Stimulated activated naive CD8-positive, alpha-beta T cell treated with anti-CD3 and anti-CD28 coated beads, Interleukin-15, Interleukin-2, amounts not matched to agents 100 ng/mL and 50 ng/mL, for 24 hours (primary cell): ENCODE measurements around the gene CCDC134.

ENCODE experiments used
- H3K27ac Mint-ChIP-seq: one replicate; pipeline ENCODE4 v1.8.0; 2021; ENCODE audit warnings: mild to moderate bottlenecking, mixed read lengths
- H3K27me3 Mint-ChIP-seq: one replicate; pipeline ENCODE4 v1.8.0; 2021; ENCODE audit warnings: mixed read lengths
- H3K36me3 Mint-ChIP-seq: one replicate; pipeline ENCODE4 v1.8.0; 2021; ENCODE audit warnings: low read depth, mixed read lengths
- H3K4me1 Mint-ChIP-seq: one replicate; pipeline ENCODE4 v1.8.0; 2021; ENCODE audit warnings: low read depth, mixed read lengths
- H3K4me3 Mint-ChIP-seq: one replicate; pipeline ENCODE4 v1.8.0; 2021; ENCODE audit warnings: mild to moderate bottlenecking, mixed read lengths
- H3K9me3 Mint-ChIP-seq: one replicate; pipeline ENCODE4 v1.8.0; 2021; ENCODE audit warnings: mixed read lengths

Gene CCDC134

DNA sequence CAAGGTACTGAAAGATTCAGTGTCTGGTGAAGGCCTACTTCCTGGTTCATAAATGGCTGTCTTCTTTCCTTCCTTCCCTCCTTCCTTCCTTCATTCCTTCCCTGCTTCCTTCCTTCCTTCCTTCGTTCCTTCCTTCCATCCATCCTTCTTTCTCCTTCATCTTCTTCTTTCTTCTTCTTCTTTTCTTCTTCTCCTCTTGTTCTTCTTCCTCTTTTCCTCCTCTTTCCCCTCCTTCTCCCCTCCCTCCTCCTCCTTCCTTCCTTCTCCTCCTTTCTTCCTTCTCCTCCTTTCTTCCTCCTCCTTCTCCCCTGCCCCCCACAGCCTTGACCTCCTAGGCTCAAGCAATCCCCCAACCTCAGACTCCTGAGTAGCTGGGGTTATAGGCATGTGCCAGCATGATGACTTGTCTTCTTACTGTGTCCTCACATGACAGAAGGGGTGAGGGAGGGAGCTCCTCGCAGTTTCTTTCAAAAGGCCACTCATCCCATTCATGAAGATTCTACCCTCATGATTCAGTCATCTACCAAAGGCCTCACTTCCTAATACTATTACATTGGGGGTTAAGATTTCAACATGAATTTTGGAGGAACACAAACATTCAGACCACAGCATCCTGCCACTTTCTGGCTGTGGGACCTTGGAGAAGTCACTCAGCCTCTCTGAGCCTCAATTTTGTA, 22.6 kb upstream of the CCDC134 start:
- peaks cover 36% of the 10 kb centered on the region for H3K4me1 Mint-ChIP-seq
- H3K27me3 Mint-ChIP-seq: no peaks in the 10 kb centered on the region
- H3K4me3 Mint-ChIP-seq: no peak overlapping the region
- no peaks in the 10 kb centered on the region for H3K36me3 Mint-ChIP-seq
- H3K9me3 Mint-ChIP-seq: no peaks in the 10 kb centered on the region
- H3K27ac Mint-ChIP-seq: no peak overlapping the region

DNA sequence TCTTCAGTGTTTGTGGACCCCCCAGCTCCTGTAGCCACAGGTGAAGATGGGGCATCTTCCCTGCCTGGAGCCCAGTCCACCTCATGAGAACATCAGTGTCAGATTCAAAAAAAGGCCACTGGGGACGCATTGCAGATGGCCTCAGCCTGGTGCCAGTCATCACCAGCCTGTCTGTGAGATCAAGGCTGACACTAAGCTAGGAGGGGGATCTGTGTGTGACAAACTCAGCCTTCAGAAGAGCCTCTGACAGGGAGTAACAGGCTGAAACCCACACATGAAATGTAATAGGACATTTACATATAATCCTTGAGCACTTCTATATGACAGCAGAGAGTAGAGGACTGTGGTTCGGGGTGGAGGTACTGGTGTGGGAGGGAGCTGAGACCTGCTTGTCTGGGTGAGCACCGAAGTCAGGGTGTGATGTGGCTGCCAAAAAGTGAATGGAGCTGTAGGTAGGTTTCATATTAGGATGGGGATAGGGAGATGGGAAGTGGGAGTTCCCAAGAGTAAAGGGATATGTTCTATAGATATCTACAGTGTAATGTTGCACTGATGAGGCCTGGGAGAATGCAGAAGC, 20.5 kb upstream of the CCDC134 start:
- Mint-ChIP-seq H3K36me3 (peaks cover 4% of the 10 kb centered on the region), H3K4me3 (peak overlapping the region; percentile 72), H3K9me3 (no peaks in the 10 kb centered on the region), H3K4me1 (peaks cover 44% of the 10 kb centered on the region), H3K27me3 (no peaks in the 10 kb centered on the region), H3K27ac (peak overlapping the region; percentile 97)

DNA sequence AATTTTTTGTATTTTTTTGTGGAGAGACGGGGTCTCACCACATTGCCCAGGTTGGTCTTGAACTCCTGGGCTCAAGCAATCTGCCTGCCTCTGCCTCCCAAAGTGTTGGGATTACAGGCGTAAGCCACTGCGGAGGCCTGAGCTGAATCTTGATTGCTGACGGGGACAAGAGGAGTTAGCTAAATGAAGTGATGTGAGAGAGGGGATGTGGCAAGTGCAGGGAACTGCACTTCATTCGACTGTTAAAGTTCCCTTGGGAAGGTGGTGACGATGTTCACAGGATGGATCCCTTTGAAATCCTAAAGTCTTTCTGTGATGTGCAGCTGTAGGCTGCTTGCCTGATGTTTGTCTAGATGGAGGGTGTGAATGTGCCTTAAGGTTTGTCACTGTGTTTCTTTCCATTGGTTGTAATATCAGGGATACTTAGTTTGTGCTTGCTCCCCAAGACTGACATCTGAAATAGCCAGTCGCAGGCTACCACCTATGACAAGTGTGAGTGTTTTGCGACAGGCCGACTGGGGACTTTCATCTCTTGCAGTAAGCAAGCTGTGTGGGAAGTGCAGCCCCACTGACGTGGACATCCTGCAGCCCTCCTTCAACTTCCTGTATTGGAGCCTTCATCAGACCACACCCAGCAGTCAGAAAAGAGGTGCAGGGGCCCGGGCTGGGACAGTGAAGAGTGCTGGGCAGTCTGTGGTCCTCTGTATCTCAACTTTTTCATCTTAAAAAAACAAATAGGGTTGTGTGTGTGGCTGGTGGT, 19.6 kb upstream of the CCDC134 start:
- Mint-ChIP-seq H3K27me3 (no peaks in the 10 kb centered on the region), H3K4me1 (peaks cover 44% of the 10 kb centered on the region)

DNA sequence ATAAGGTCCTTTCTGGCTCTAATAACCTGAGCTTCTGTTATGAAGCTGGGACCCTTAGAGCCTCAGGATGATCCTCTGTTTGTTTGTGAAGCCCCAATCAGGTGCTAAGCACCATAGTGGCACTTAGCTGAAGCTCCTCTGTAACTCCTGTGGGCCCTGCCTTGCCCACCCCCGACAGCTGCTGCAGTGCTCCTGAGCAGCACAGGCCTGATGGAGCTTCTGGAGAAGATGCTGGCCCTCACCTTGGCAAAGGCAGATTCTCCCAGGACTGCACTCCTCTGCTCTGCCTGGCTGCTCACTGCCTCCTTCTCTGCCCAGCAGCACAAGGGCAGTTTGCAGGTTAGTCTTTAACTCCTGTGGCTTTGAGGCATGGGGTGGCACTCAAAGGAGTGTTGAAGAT, 19.0 kb upstream of the CCDC134 start:
- Mint-ChIP-seq H3K4me1 (peaks cover 44% of the 10 kb centered on the region), H3K4me3 (peak overlapping the region; percentile 79), H3K27me3 (no peaks in the 10 kb centered on the region), H3K36me3 (peaks cover 4% of the 10 kb centered on the region), H3K27ac (peak overlapping the region; percentile 97), H3K9me3 (no peaks in the 10 kb centered on the region)

More for the DNA sequence above, 19.6 kb upstream of the CCDC134 start:
- peak overlapping the region; percentile 97 for H3K27ac Mint-ChIP-seq
- no peaks in the 10 kb centered on the region for H3K9me3 Mint-ChIP-seq
- peaks cover 4% of the 10 kb centered on the region for H3K36me3 Mint-ChIP-seq
- H3K4me3 Mint-ChIP-seq: peak overlapping the region; percentile 79

DNA sequence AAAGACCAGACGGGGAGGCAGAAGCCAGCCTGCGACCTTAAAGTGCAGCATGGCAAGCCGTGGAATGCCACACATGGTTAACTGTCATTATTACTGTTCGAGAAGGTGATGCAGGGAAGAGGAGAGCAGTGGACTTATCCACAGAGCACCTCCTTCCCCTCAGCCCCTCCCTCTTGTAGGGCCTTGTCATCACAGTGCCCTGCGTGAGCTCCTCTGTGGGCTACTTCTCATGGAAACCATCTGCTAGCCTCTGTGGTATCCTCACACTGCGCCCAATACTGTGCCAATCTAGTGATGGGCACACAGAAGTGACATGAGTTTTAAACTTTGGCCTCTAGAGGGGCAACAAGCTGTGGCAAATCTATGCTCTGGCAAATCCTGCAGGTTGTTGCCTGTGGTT, 18.2 kb upstream of the CCDC134 start:
- peaks cover 44% of the 10 kb centered on the region for H3K4me1 Mint-ChIP-seq
- no peaks in the 10 kb centered on the region for H3K27me3 Mint-ChIP-seq
- no peaks in the 10 kb centered on the region for H3K9me3 Mint-ChIP-seq
- peak overlapping the region; percentile 97 for H3K27ac Mint-ChIP-seq
- peaks cover 4% of the 10 kb centered on the region for H3K36me3 Mint-ChIP-seq
- peak overlapping the region; percentile 79 for H3K4me3 Mint-ChIP-seq

DNA sequence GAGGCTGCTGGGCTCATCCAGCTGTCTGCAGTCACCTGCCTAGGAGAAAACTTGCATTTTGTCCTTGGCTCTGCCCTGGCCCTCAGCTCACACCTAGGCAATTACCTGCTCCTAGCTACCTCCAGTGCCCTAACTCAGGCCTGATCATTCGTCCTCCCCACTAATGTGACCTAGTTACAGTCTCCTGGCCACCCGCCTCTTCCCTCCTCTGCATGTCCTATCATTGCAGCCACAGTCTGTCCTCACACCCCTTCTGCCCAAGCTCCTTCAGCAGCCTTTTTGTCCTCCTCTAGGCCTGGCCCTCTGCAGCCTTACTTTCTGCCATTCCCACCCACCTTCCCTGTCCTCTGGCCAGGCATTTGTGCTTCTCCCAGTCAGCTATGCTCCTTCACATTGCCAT, 17.7 kb upstream of the CCDC134 start:
- H3K27ac Mint-ChIP-seq: peak overlapping the region; percentile 82
- peaks cover 44% of the 10 kb centered on the region for H3K4me1 Mint-ChIP-seq
- H3K4me3 Mint-ChIP-seq: peak overlapping the region; percentile 79
- H3K27me3 Mint-ChIP-seq: no peaks in the 10 kb centered on the region
- H3K9me3 Mint-ChIP-seq: no peaks in the 10 kb centered on the region
- H3K36me3 Mint-ChIP-seq: peaks cover 4% of the 10 kb centered on the region

DNA sequence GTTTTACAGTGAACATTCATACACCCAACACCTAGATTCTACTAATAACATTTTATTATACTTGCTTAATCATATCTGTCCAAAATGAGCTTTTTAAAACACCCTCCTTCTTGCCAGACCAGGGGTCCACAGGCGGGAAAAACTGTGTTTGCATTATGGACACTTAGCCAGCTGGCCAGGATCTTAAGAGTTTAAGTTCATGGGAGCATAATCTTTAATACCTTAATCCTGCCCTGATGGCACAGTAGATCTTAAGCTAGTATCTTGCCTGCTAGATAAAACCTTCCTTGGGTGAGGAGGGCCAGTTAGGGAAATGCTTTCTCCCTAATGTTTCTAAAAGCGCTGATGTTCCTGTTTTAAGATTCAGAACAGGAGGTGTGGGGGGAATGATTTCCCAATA, 13.1 kb upstream of the CCDC134 start:
- no peaks in the 10 kb centered on the region for H3K9me3 Mint-ChIP-seq
- peaks cover 14% of the 10 kb centered on the region for H3K4me1 Mint-ChIP-seq
- H3K27me3 Mint-ChIP-seq: no peaks in the 10 kb centered on the region
- no peak overlapping the region for H3K27ac Mint-ChIP-seq
- H3K4me3 Mint-ChIP-seq: no peak overlapping the region
- H3K36me3 Mint-ChIP-seq: peaks cover 24% of the 10 kb centered on the region

DNA sequence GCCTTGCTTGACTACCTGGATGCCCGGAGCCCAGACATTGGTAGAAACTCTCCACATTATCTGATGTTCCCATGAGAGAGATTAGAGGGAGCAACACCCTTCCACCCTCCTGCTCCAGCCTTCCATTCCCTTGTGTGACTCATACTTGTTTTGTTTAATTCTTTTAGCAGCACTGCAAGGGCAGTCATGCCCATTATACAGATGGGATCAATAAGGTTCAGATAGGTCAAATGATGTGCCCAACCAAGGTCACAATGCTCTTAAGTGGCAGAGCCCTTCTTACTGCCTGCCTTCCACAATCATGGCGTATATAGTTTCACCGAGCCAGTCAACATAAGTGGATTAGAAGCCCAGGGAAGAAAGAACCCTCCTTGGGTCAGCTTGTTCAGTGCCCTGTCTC, 6.6 kb upstream of the CCDC134 start:
- Mint-ChIP-seq H3K27ac (no peak overlapping the region), H3K36me3 (peaks cover 33% of the 10 kb centered on the region), H3K9me3 (no peaks in the 10 kb centered on the region), H3K27me3 (no peaks in the 10 kb centered on the region), H3K4me3 (no peak overlapping the region), H3K4me1 (no peaks in the 10 kb centered on the region)

DNA sequence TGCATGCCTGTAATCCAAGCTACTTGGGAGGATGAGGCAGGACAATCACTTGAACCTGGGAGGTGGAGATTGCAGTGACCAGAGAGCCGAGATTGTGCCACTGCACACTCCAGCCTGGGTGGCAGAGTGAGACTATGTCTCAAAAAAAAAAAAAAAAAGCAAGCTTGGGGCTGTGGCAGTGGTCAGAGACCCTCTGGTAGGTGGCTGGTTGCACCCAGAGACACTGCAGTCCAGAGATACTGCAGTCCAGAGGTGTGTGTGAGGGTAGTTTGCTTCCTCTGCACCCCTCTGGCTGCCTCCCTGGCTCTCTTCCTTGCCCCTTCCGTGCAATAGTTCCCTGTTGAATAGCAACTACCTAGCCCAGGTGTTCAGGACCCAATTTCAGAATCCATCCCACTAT, 1.7 kb upstream of the CCDC134 start:
- Mint-ChIP-seq H3K36me3 (peaks cover 16% of the 10 kb centered on the region), H3K27ac (no peak overlapping the region), H3K27me3 (no peaks in the 10 kb centered on the region), H3K9me3 (no peaks in the 10 kb centered on the region), H3K4me3 (no peak overlapping the region), H3K4me1 (peaks cover 31% of the 10 kb centered on the region)

DNA sequence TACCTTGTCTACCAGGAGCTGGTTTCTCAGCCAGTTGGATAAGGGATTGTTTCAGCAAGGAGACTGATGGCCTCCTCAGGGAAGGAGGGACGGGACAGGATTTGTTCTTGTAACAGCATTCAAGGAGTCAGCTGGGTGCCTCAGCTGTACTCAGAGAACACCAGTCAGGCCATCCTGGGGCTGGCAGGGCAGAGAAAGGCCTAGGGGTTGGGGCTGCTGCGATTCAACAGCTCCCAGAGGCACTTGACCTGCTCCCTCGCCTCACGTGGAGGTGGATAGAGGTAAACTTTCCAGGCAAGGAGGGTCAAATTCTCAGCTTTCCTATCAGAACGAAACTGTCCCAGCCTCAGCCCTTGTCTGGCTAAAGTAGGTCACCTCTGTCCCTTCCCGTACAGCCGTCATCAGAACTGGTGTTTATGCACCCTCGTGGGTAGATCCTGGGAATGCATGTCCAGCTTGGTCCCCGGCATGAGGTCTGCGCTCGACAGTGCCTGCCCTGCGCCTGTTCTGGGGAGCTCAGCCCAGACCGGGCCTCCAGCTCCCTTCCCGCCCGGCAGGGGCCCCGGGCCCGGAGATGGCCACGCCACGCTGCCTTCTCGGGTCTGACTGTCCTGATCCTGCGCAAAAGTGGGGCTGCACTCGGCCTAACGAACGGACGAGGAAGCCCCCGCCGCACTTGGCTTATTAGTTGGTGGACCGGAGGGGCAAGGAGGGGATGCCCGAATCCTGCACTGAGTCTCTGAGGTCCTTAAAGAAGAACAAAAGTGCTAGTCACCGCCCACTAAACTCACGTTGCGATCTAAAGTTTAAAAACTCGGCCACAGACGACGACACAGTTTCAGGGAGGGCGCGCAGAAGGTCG, 762 bp upstream of the CCDC134 start:
- no peaks in the 10 kb centered on the region for H3K9me3 Mint-ChIP-seq
- H3K27me3 Mint-ChIP-seq: no peaks in the 10 kb centered on the region
- peaks cover 38% of the 10 kb centered on the region for H3K4me1 Mint-ChIP-seq
- peaks cover 15% of the 10 kb centered on the region for H3K36me3 Mint-ChIP-seq
- peak overlapping the region; percentile 97 for H3K27ac Mint-ChIP-seq
- peak overlapping the region; percentile 96 for H3K4me3 Mint-ChIP-seq

DNA sequence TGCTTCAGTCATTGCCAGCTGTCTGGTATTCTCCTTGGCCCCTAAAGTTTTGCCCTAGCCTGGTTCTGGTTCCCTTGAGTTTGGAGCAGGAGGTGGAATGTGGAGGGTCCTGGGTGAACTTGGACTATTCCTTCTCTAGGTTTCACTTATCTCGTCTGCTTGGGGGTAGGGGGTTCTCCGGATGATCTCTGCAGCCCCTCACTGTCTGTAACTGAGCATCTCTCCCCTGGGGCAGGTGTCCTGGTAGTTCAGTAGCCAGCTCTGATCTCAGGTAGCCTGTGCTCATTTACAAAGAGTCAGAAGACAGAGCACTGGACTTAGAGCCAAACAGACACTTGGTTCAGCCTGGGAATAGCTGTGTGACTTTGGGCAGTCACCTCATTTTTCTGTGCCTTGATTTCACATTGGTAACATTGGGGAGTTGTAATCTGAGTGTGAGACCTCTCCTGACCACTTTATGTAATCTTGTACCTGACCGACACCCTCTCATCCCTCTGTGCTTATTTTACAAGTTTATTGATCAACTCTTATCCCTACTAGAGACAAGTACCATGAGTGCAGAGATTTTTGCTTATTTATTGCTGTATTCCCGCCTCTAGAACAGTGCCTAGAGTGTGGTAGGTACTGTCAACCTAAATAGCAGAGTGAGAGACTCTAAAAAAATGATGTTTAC, 804 bp downstream of the CCDC134 start:
- peaks cover 38% of the 10 kb centered on the region for H3K4me1 Mint-ChIP-seq
- H3K36me3 Mint-ChIP-seq: peaks cover 12% of the 10 kb centered on the region
- H3K27me3 Mint-ChIP-seq: no peaks in the 10 kb centered on the region
- H3K4me3 Mint-ChIP-seq: peak overlapping the region; percentile 96
- no peaks in the 10 kb centered on the region for H3K9me3 Mint-ChIP-seq
- peak overlapping the region; percentile 97 for H3K27ac Mint-ChIP-seq

DNA sequence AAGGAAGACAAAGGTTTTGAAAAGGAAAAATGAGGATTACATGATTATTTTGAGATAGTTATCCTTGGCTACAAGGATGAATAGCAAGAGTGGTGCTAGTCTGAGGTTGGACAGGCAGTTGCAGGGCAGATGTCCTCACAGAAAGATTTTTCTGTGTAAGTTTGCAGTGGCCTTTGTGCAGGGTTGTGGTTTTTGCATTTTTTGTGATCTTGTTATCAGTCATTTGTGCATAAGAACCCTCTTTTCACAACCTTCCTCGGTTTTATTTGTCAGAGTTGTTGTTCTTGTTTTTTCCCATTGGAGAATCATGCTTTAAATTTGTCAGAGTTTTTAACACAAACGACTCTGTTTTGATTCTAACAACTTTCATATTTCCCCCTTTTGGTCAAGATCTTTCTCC, 1.4 kb downstream of the CCDC134 start:
- Mint-ChIP-seq H3K9me3 (no peaks in the 10 kb centered on the region), H3K27ac (peak overlapping the region; percentile 97), H3K4me3 (peak overlapping the region; percentile 96), H3K27me3 (no peaks in the 10 kb centered on the region), H3K36me3 (peaks cover 12% of the 10 kb centered on the region), H3K4me1 (peaks cover 38% of the 10 kb centered on the region)

DNA sequence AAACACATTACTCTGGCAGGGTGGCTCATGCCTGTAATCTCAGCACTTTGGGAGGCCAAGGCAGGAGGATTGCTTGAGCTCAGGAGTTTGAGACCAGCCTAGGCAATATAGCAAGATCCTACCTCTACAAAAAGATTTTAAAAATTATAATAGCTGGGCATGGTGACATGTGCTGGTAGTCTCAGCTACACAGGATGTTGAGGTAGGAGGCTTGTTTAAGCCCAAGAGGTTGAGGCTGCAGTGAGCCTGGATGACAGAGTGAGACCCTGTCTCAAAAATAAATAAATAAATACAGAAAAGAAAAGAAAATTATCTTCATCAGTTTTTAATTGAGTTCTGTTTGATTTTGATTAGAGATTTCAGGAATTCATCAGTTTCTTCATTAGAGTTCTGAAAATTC, 5.2 kb downstream of the CCDC134 start:
- Mint-ChIP-seq H3K9me3 (no peaks in the 10 kb centered on the region), H3K4me3 (no peak overlapping the region), H3K4me1 (peaks cover 24% of the 10 kb centered on the region), H3K27me3 (no peaks in the 10 kb centered on the region), H3K27ac (no peak overlapping the region), H3K36me3 (peaks cover 25% of the 10 kb centered on the region)

DNA sequence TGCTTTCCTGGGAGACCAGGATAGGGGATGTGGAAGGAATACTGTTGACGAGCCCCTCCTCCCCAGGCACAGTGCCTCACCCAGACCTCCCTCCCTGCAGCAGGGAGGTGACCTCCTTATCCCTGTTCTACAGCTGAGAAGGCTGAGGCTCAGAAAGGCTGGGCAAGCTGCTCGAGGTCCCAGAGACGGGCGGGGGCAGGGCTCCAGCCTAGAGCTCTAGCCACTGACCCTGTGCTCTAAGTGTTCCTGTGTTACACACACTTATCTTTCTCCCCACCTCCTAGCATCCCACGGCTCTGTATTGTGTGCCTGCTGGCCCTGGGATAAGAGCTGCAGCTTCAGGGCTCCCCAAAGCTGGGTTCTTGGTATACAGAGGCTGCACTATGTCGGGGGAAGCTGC, 7.9 kb downstream of the CCDC134 start:
- H3K9me3 Mint-ChIP-seq: no peaks in the 10 kb centered on the region
- H3K27me3 Mint-ChIP-seq: no peaks in the 10 kb centered on the region
- H3K27ac Mint-ChIP-seq: no peak overlapping the region
- peaks cover 7% of the 10 kb centered on the region for H3K4me1 Mint-ChIP-seq
- no peak overlapping the region for H3K4me3 Mint-ChIP-seq
- H3K36me3 Mint-ChIP-seq: peaks cover 31% of the 10 kb centered on the region
